Heart right ventricle (tissue), 16 donors: Measurements from ENCODE around the gene TMEM170A. TPM values are rescaled to one million over a fixed set of nuclear protein-coding genes. Genes with fewer than 3 reads are reported as not detected.

Experiments used
- ATAC-seq, 8 donors: fragments of 200-7000 bp; cut with Tn5 transposase; one replicate each; pipeline ENCODE4 v1.9.1; 2020; ENCODE audit warnings: mild to moderate bottlenecking in 8 of 8, moderate library complexity in 8 of 8, moderate number of reproducible peaks in 1 of 8
- DNase-seq, 2 donors: peaks; one replicate each; pipeline ENCODE4 v3.0.0-alpha.2; 2020
- H3K27ac ChIP-seq, 10 donors: fragments of 200-600 bp; sonication (generic) in 2 of 10; one replicate each; pipeline versions ENCODE4 v1.5.0 to v1.8.0; 2020 to 2022; ENCODE audit warnings: mild to moderate bottlenecking in 3 of 10
- H3K27me3 ChIP-seq, 7 donors: fragments of 200-600 bp; one replicate each; pipeline ENCODE4 v1.8.0; 2021 to 2022; ENCODE audit warnings: mild to moderate bottlenecking in 2 of 7
- H3K36me3 ChIP-seq, 9 donors: fragments of 200-600 bp; sonication (generic) in 1 of 9; one replicate each; pipeline versions ENCODE4 v1.5.0 to v1.8.0; 2020 to 2022; ENCODE audit warnings: mild to moderate bottlenecking in 2 of 9
- H3K4me1 ChIP-seq, 9 donors: fragments of 200-600 bp; sonication (generic) in 1 of 9; one replicate each; pipeline versions ENCODE4 v1.5.0 to v1.8.0; 2020 to 2022; ENCODE audit warnings: mild to moderate bottlenecking in 4 of 9
- H3K4me3 ChIP-seq, 10 donors: fragments of 200-600 bp; sonication (generic) in 2 of 10; one replicate each; pipeline versions ENCODE4 v1.5.0 to v1.8.0; 2020 to 2022; ENCODE audit warnings: mild to moderate bottlenecking in 7 of 10, moderate library complexity in 2 of 10
- H3K9me3 ChIP-seq, 11 donors: fragments of 200-600 bp in 10 of 11; sonication (generic) in 2 of 11; one replicate each; pipeline versions ENCODE4 v1.5.0 to v1.8.0; 2013 to 2022; ENCODE audit warnings: mild to moderate bottlenecking in 2 of 11, control low read depth in 1 of 11, moderate library complexity in 1 of 11
- WGBS, 2 donors: extraction: QIAGEN DNeasy Blood & Tissue Kit; methylation state at CpG; one replicate each; pipeline ENCODE4 v1.1.7; 2013; ENCODE audit warnings: inconsistent platforms in 1 of 2; 5-methylcytosine and 5-hydroxymethylcytosine counted together
- intact Hi-C, 10 donors: fragments of 100-400 bp; cut with DNase I; formaldehyde crosslinking; loops; one replicate each; pipeline versions ENCODE4 v1.11.1 to v1.14.2; 2022
- polyA plus RNA-seq, 2 donors: library from polyadenylated mRNA; stranded (reverse); fragments of 200-250 nt; gene quantifications; one replicate each; pipeline ENCODE4 v1.2.3, GENCODE V29; 2013
- total RNA-seq, 10 donors: library from RNA; stranded (reverse); fragmentation: NEBNext Ultra II Directional in 3 of 10; extraction: Animal tissue kit (Norgen Biotek cat#: 25700) in 3 of 10; gene quantifications; one replicate each; pipeline versions ENCODE4 v1.2.1 to v1.2.4, GENCODE V29; 2021 to 2023
- TF ChIP-seq, protein P1 (sequence below), 9 donors: fragments of 200-600 bp; sonication (generic) in 2 of 9; IDR thresholded peaks; one replicate each; pipeline versions ENCODE4 v1.5.0 to v1.8.0; 2021 to 2022; ENCODE audit warnings: antibody characterized with exemption in 9 of 9, mild to moderate bottlenecking in 5 of 9, moderate library complexity in 1 of 9
- donor health status: Arrhythmogenic right ventricular cardiomyopathy.
- donor health status: ischemic (EF 13 %, LVEDD 7.1; RV severe dilation, severe dysfunction).
- donor health status: healthy with polysubstance abuse.
- donor health status: DM: no; HTN: yes; CAD: no.
- donor health status: DM: no; HTN: no; CAD: no.
- donor health status: ischemic (EF 25% LVEDD 6.9; RV normal size, moderate dysfunction).
- donor health status: ischemic (EF 25% LVEDD 5.7; RV mildly dilated, moderate dysfunction).
- donor health status: healthy.
- donor health status: DM: yes; HTN: yes; CAD: no.
- donor health status: Ischemic cardiomyopathy.
- donor health status: ischemic (EF 35%, LVEDD 5.7; RV mildly dilated, moderate dysfunction).
- donor health status: nonischemic (EF 11% LVEDD 7.7; RV severe dilation, severe dysfunction).
- donor health status: DM: yes; HTN: yes; CAD: no.
- donor health status: PGD.
- donor health status: ischemic (EF 29% LVEDD 5.4; RV normal size, mild dysfunction).
- donor health status: nonischemic (EF 23%, LVEDD 6.1; RV moderate dilation, normal function).

TMEM170A gene
- total and polyA plus RNA-seq, 12 donors, result 3.8 to 12.5 (median 8.8) TPM

DNA sequence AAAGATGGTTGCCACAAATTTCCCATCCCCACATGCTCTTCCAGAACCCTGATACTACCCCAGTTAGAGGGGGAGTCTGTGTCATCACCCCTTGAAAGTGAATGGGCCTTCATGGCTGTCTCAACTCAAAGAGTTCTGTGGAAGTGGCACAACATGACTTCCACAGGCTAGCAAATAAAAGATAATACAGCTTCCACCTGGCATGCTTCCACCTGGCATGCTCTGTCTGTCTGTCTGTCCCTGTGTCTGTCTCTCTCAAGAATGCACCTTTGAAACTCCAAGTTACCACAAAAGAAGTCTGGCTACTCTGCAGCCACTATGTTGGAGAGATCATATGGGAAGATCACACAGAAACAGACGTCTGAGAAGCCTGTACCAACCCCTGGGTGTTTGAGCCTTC lies 66.2 kb downstream of the TMEM170A start:
- DNase-seq (no peak), ATAC-seq (peak in 1 of 8 donors; percentile 27)
- 44 to 45% methylated on average over 1 of the region's 1 CpG for WGBS, 2 donors

DNA sequence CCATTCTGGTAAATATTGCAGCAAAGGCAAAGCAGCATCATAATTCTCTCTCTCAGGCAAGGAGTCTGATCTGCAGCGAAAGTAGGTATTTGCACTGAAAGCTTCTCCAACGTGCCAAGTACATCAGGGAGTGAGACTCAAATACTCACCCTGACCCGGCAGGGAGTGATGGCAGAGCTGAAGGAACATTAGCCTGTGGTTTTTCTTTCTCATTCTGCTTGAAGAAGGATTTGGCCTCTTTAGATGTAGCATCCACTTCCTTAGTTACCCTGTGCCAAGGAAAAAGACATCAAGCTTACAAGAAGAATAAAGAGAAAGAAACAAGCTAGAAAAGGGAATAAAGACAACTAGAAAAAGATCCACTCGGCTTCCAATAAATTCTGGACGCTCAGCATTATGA lies 69.5 kb downstream of the TMEM170A start:
- intact Hi-C loops, result no loop called here
- no peak overlapping the region for H3K27ac ChIP-seq
- 92 to 93% methylated on average over 5 of the region's 5 CpGs for WGBS, 2 donors
- H3K9me3 ChIP-seq, result no peaks in the 10 kb centered on the region
- ATAC-seq, result no peak
- peaks cover 0 to 61% (median 4%) of the 10 kb centered on the region in 9 donors for H3K36me3 ChIP-seq
- TF ChIP-seq, protein P1, sequence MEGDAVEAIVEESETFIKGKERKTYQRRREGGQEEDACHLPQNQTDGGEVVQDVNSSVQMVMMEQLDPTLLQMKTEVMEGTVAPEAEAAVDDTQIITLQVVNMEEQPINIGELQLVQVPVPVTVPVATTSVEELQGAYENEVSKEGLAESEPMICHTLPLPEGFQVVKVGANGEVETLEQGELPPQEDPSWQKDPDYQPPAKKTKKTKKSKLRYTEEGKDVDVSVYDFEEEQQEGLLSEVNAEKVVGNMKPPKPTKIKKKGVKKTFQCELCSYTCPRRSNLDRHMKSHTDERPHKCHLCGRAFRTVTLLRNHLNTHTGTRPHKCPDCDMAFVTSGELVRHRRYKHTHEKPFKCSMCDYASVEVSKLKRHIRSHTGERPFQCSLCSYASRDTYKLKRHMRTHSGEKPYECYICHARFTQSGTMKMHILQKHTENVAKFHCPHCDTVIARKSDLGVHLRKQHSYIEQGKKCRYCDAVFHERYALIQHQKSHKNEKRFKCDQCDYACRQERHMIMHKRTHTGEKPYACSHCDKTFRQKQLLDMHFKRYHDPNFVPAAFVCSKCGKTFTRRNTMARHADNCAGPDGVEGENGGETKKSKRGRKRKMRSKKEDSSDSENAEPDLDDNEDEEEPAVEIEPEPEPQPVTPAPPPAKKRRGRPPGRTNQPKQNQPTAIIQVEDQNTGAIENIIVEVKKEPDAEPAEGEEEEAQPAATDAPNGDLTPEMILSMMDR (IDR thresholded peaks at IDR 0.05), result no peak
- peaks cover 0 to 37% (median 12%) of the 10 kb centered on the region in 9 donors for H3K4me1 ChIP-seq
- DNase-seq, result no peak
- no peaks in the 10 kb centered on the region for H3K27me3 ChIP-seq
- no peak overlapping the region for H3K4me3 ChIP-seq

More for the DNA sequence above, 66.2 kb downstream of the TMEM170A start:
- peak overlapping the region in 2 of 10 donors; percentile 35 to 60 for H3K27ac ChIP-seq
- H3K36me3 ChIP-seq, result peaks cover 0 to 28% (median 4%) of the 10 kb centered on the region in 9 donors
- intact Hi-C loops, result no loop called here
- H3K4me1 ChIP-seq, result peaks cover 0 to 34% (median 21%) of the 10 kb centered on the region in 9 donors
- TF ChIP-seq, protein P1 (IDR thresholded peaks at IDR 0.05), result no peak
- H3K9me3 ChIP-seq, result no peaks in the 10 kb centered on the region
- no peaks in the 10 kb centered on the region for H3K27me3 ChIP-seq
- H3K4me3 ChIP-seq, result no peak overlapping the region

Other genes with a start within 250 kb of the TMEM170A start
- 1 to 10 TPM in 7 of 10 donors, not detected in 3; 1.8 to 3.8 (median 2.6) TPM for gene CTRB1, start 245.7 kb downstream of the TMEM170A start, total RNA-seq
- gene CTRB1, start 245.7 kb downstream of the TMEM170A start, polyA plus RNA-seq, result 1 to 10 TPM in 1 of 2 donors, not detected in 1; 1.0 TPM
- gene BCAR1, start 213.1 kb downstream of the TMEM170A start, total RNA-seq, result 10 to 100 TPM; 56.1 to 85.2 (median 72.4) TPM
- 10 to 100 TPM; 54.6 to 65.8 TPM for gene BCAR1, start 213.1 kb downstream of the TMEM170A start, polyA plus RNA-seq
- 10 to 100 TPM; 19.0 to 27.8 (median 24.9) TPM for gene CFDP1, start 31.2 kb downstream of the TMEM170A start, total RNA-seq
- gene CFDP1, start 31.2 kb downstream of the TMEM170A start, polyA plus RNA-seq, result 10 to 100 TPM; 38.6 to 63.6 TPM
- 1 to 10 TPM in 4 of 10 donors, under 1 TPM in 6; 0.30 to 2.0 (median 0.98) TPM for gene CHST6, start 30.8 kb upstream of the TMEM170A start, total RNA-seq
- gene CHST6, start 30.8 kb upstream of the TMEM170A start, polyA plus RNA-seq, result under 1 TPM; 0.22 to 0.42 TPM
- 1 to 10 TPM in 2 of 10 donors, under 1 TPM in 7, not detected in 1; 0.08 to 1.4 (median 0.48) TPM for gene CHST5, start 71.4 kb upstream of the TMEM170A start, total RNA-seq
- under 1 TPM; 0.20 to 0.66 TPM for gene CHST5, start 71.4 kb upstream of the TMEM170A start, polyA plus RNA-seq
- gene TMEM231, start 91.6 kb upstream of the TMEM170A start, total RNA-seq, result 10 to 100 TPM in 5 of 10 donors, 1 to 10 TPM in 5; 3.8 to 13.4 (median 9.6) TPM
- gene TMEM231, start 91.6 kb upstream of the TMEM170A start, polyA plus RNA-seq, result 1 to 10 TPM; 2.6 to 4.9 TPM
- gene GABARAPL2, start 101.7 kb upstream of the TMEM170A start, total RNA-seq, result 100 to 1,000 TPM; 177 to 262 (median 243) TPM
- 100 to 1,000 TPM in 1 of 2 donors, 10 to 100 TPM in 1; 58.2 to 187 TPM for gene GABARAPL2, start 101.7 kb upstream of the TMEM170A start, polyA plus RNA-seq
- 10 to 100 TPM; 14.3 to 30.6 (median 23.3) TPM for gene ADAT1, start 158.6 kb upstream of the TMEM170A start, total RNA-seq
- gene ADAT1, start 158.6 kb upstream of the TMEM170A start, polyA plus RNA-seq, result 1 to 10 TPM; 6.1 to 7.9 TPM
- gene KARS1, start 183.0 kb upstream of the TMEM170A start, total RNA-seq, result 100 to 1,000 TPM; 123 to 145 (median 129) TPM
- 100 to 1,000 TPM in 1 of 2 donors, 10 to 100 TPM in 1; 68.0 to 126 TPM for gene KARS1, start 183.0 kb upstream of the TMEM170A start, polyA plus RNA-seq
- gene TERF2IP, start 183.1 kb upstream of the TMEM170A start, total RNA-seq, result 10 to 100 TPM; 49.1 to 79.3 (median 64.5) TPM
- gene TERF2IP, start 183.1 kb upstream of the TMEM170A start, polyA plus RNA-seq, result 10 to 100 TPM; 43.3 to 71.1 TPM
- not detected for gene CPHXL2, start 212.3 kb upstream of the TMEM170A start, total RNA-seq
- not detected for gene CPHXL2, start 212.3 kb upstream of the TMEM170A start, polyA plus RNA-seq
- gene DUXB, start 236.8 kb upstream of the TMEM170A start, total RNA-seq, result not detected
- gene DUXB, start 236.8 kb upstream of the TMEM170A start, polyA plus RNA-seq, result not detected